ENCODE data around the gene TLE4. TPM values are rescaled to one million over a fixed set of nuclear protein-coding genes. Genes with fewer than 3 reads are reported as not detected.

TLE4 gene
- total RNA-seq, 1 experiment from 2014 or later, result 17.9 TPM

DNA sequence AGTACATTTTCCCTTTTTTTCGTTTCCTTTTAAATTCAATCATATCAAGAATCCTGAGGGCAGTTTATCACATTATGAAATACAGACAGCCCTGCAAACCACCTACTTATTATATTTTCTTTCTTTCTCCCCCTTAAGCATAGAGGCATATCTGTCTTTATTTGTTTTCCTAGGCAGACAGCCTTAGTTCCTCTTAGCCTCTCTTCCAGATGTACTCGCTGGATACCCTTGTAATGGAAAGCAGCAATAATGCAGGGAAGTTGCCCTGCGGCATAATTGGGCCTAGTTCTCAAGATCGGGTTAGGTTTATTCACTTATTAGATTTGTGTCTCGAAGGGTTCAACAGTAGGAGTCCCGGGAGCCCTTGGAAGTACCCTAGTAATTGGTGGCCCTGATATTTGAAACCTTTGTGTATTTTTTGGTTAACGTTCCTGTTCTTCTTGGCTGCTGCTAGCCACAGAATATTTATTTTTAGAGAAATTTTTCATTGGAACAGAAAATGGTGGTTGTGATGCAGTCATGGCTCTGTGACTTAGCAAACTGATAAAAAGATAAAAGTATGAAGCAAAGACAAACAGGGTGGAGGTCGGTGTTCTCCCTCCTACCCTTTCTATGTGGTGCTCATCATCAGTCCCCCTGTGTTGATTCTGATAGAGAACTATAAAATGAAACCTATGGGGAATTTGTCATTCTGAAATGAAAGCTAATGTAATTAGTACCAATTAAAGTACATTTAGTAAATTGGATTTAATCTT lies 6.4 kb downstream of the TLE4 start:
- no peak overlapping the region for H3K4me3 ChIP-seq (ENCODE audit: low read length)
- H3K9me2 ChIP-seq (replicated peaks; ENCODE audit: low read length), result no peaks in the 10 kb centered on the region
- no peaks in the 10 kb centered on the region for H4K20me1 ChIP-seq (ENCODE audit: low read length)
- no peaks in the 10 kb centered on the region for H3K9me3 ChIP-seq (ENCODE audit: low read length)
- DNase-seq (no peak), ATAC-seq (no peak)
- H2AFZ ChIP-seq (ENCODE audit: low read length), result no peak overlapping the region
- no peak overlapping the region for H3K27ac ChIP-seq (ENCODE audit: low read length)
- peaks cover 21% of the 10 kb centered on the region for H3K4me1 ChIP-seq (ENCODE audit: insufficient read depth, low read length)
- ChIA-PET CTCF (no interaction called here), POLR2A (ENCODE audit: unreplicated experiment) (interaction anchor here (0.6 kb wide), 1 partner anchor 48 kb away, joined by 10 read pairs; no protein-coding TSS in a partner anchor)
- intact Hi-C loops (cut with micrococcal nuclease), result loop anchor here (10.0 kb wide), 1 partner anchor 567 kb away; no protein-coding TSS in a partner anchor
- TF ChIP-seq, protein P1, sequence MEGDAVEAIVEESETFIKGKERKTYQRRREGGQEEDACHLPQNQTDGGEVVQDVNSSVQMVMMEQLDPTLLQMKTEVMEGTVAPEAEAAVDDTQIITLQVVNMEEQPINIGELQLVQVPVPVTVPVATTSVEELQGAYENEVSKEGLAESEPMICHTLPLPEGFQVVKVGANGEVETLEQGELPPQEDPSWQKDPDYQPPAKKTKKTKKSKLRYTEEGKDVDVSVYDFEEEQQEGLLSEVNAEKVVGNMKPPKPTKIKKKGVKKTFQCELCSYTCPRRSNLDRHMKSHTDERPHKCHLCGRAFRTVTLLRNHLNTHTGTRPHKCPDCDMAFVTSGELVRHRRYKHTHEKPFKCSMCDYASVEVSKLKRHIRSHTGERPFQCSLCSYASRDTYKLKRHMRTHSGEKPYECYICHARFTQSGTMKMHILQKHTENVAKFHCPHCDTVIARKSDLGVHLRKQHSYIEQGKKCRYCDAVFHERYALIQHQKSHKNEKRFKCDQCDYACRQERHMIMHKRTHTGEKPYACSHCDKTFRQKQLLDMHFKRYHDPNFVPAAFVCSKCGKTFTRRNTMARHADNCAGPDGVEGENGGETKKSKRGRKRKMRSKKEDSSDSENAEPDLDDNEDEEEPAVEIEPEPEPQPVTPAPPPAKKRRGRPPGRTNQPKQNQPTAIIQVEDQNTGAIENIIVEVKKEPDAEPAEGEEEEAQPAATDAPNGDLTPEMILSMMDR (conservative IDR thresholded peaks at IDR 0.05; ENCODE audit: low read depth, low read length), result no peak
- TF ChIP-seq EZH2 (IDR thresholded peaks at IDR 0.05; ENCODE audit: low read length, unreplicated experiment), result no peak
- no peak for TF ChIP-seq EZH2phosphoT487 (IDR thresholded peaks at IDR 0.05; ENCODE audit: borderline replicate concordance, low read length)
- H3K4me2 ChIP-seq (ENCODE audit: low read length), result no peak overlapping the region
- H3K27me3 ChIP-seq (ENCODE audit: low read length), result no peaks in the 10 kb centered on the region
- no peaks in the 10 kb centered on the region for H3K36me3 ChIP-seq (ENCODE audit: low read depth, low read length)
- no TSS peak for BruUV-seq (replicated peaks)
- peaks cover 16% of the 10 kb centered on the region for H3K79me2 ChIP-seq (ENCODE audit: low read length)
- no peak overlapping the region for H3K9ac ChIP-seq (ENCODE audit: low read length)
- no peaks in the 10 kb centered on the region for H3F3A ChIP-seq (ENCODE audit: low read length, unreplicated experiment)

DNA sequence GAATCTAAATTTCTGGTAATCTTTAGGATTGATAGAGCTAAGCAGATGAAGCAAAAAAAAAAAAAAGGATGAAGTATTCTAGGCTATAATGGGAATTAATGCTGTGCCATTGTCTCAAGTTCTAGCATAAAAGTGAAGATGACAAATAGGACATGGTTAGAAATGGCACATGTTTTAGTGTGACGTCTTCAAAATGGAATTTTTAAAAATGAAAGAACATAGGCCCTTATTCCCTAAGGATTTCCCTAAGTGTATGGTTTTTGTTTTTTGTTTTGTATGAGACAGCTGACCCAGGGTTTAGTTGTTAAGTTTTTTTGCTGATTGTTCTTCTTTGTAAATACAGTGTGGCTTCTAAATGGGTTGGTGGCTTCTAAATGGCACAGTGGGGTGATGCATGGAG lies 7.1 kb downstream of the TLE4 start:
- intact Hi-C loops (cut with micrococcal nuclease), result loop anchor here (10.0 kb wide), 1 partner anchor 566 kb away; no protein-coding TSS in a partner anchor
- no peak for DNase-seq
- H3K36me3 ChIP-seq (ENCODE audit: low read depth, low read length), result no peaks in the 10 kb centered on the region
- ChIA-PET CTCF (no interaction called here), POLR2A (ENCODE audit: unreplicated experiment) (interaction anchor here (0.6 kb wide), 1 partner anchor 47 kb away, joined by 10 read pairs; no protein-coding TSS in a partner anchor)
- H3F3A ChIP-seq (ENCODE audit: low read length, unreplicated experiment), result no peaks in the 10 kb centered on the region
- peaks cover 21% of the 10 kb centered on the region for H3K4me1 ChIP-seq (ENCODE audit: insufficient read depth, low read length)
- no TSS peak for BruUV-seq (replicated peaks)
- H3K4me2 ChIP-seq (ENCODE audit: low read length), result no peak overlapping the region
- no peaks in the 10 kb centered on the region for H3K9me3 ChIP-seq (ENCODE audit: low read length)
- peaks cover 11% of the 10 kb centered on the region for H3K79me2 ChIP-seq (ENCODE audit: low read length)
- no peak for ATAC-seq
- no peak overlapping the region for H3K27ac ChIP-seq (ENCODE audit: low read length)
- no peak overlapping the region for H3K9ac ChIP-seq (ENCODE audit: low read length)
- no peaks in the 10 kb centered on the region for H3K9me2 ChIP-seq (replicated peaks; ENCODE audit: low read length)
- H2AFZ ChIP-seq (ENCODE audit: low read length), result no peak overlapping the region
- no peaks in the 10 kb centered on the region for H3K27me3 ChIP-seq (ENCODE audit: low read length)
- H3K4me3 ChIP-seq (ENCODE audit: low read length), result no peak overlapping the region
- TF ChIP-seq EZH2 (IDR thresholded peaks at IDR 0.05; ENCODE audit: low read length, unreplicated experiment) (no peak), EZH2phosphoT487 (IDR thresholded peaks at IDR 0.05; ENCODE audit: borderline replicate concordance, low read length) (no peak)
- TF ChIP-seq, protein P1 (conservative IDR thresholded peaks at IDR 0.05; ENCODE audit: low read depth, low read length), result no peak
- no peaks in the 10 kb centered on the region for H4K20me1 ChIP-seq (ENCODE audit: low read length)

DNA sequence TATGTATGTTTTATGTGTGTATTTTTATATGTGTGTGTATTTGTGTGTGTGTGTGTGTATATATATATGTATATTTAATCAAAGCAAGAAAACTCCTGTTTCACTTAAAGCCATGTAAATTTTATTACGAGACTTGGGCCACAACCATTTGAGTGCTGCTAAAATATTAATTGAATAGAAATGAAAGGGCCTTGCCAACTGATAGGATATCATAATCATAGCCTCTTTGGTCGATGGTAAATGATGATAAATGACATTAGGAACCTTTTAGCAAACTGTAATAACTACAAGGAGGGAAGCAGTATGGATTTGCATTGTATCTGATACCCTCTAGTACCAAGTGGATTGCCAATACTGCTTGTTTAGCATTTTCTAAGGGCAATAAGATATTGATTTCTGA lies 7.9 kb downstream of the TLE4 start:
- H3K4me3 ChIP-seq (ENCODE audit: low read length), result no peak overlapping the region
- H2AFZ ChIP-seq (ENCODE audit: low read length), result no peak overlapping the region
- no peak overlapping the region for H3K9ac ChIP-seq (ENCODE audit: low read length)
- CTCF ChIA-PET, result no interaction called here
- H3K9me3 ChIP-seq (ENCODE audit: low read length), result no peaks in the 10 kb centered on the region
- peaks cover 4% of the 10 kb centered on the region for H3K79me2 ChIP-seq (ENCODE audit: low read length)
- POLR2A ChIA-PET (ENCODE audit: unreplicated experiment), result no interaction called here
- H3K4me1 ChIP-seq (ENCODE audit: insufficient read depth, low read length), result peaks cover 15% of the 10 kb centered on the region
- DNase-seq (no peak), ATAC-seq (no peak)
- H3K27me3 ChIP-seq (ENCODE audit: low read length), result no peaks in the 10 kb centered on the region
- TF ChIP-seq EZH2phosphoT487 (IDR thresholded peaks at IDR 0.05; ENCODE audit: borderline replicate concordance, low read length), result no peak
- TF ChIP-seq, protein P1 (conservative IDR thresholded peaks at IDR 0.05; ENCODE audit: low read depth, low read length), result no peak
- no peak for TF ChIP-seq EZH2 (IDR thresholded peaks at IDR 0.05; ENCODE audit: low read length, unreplicated experiment)
- H3K27ac ChIP-seq (ENCODE audit: low read length), result no peak overlapping the region
- H4K20me1 ChIP-seq (ENCODE audit: low read length), result no peaks in the 10 kb centered on the region
- H3K4me2 ChIP-seq (ENCODE audit: low read length), result no peak overlapping the region
- intact Hi-C loops (cut with micrococcal nuclease), result loop anchor here (10.0 kb wide), 1 partner anchor 565 kb away; no protein-coding TSS in a partner anchor
- H3K36me3 ChIP-seq (ENCODE audit: low read depth, low read length), result no peaks in the 10 kb centered on the region
- H3K9me2 ChIP-seq (replicated peaks; ENCODE audit: low read length), result no peaks in the 10 kb centered on the region
- BruUV-seq (replicated peaks), result no TSS peak
- H3F3A ChIP-seq (ENCODE audit: low read length, unreplicated experiment), result no peaks in the 10 kb centered on the region

Measured in PC-3 (cell line).